NCI-H82 (cell line): ENCODE data around the gene LAMTOR5.
"Not testable (repeated sequence)": the region's sequence is repeated elsewhere in the genome, so short reads cannot be mapped to it uniquely, and the experiment has no call there.

ENCODE experiments used
- DNase-seq: peaks from one replicate; lab custom pipeline; 2025; lab: John Stamatoyannopoulos, UW

The LAMTOR5 gene

GRCh38 chr1:110426854-110427253 is 19.4 kb upstream of the LAMTOR5 start:
- DNase-seq = no peak

- no peak for DNase-seq
Measured at GRCh38 chr1:110425612-110426152, 18.2 kb upstream of the LAMTOR5 start.

GRCh38 chr1:110424699-110425611 is 17.5 kb upstream of the LAMTOR5 start:
- DNase-seq = peak; percentile 35

GRCh38 chr1:110420874-110421793 is 13.6 kb upstream of the LAMTOR5 start:
- no peak for DNase-seq

- DNase-seq = no peak
Measured at GRCh38 chr1:110420023-110420662, 12.6 kb upstream of the LAMTOR5 start.

GRCh38 chr1:110418729-110419128 is 11.2 kb upstream of the LAMTOR5 start:
- DNase-seq = no peak

GRCh38 chr1:110413045-110413444 is 5.6 kb upstream of the LAMTOR5 start:
- not testable (repeated sequence) for DNase-seq

- DNase-seq = peak; percentile 87
Measured at GRCh38 chr1:110412576-110412975, 5.1 kb upstream of the LAMTOR5 start.

GRCh38 chr1:110411173-110411735 is 3.8 kb upstream of the LAMTOR5 start:
- DNase-seq = no peak

GRCh38 chr1:110409316-110409715 is 1.8 kb upstream of the LAMTOR5 start:
- DNase-seq = no peak

- DNase-seq = no peak
Measured at GRCh38 chr1:110408488-110408887, 994 bp upstream of the LAMTOR5 start.

- not testable (repeated sequence) for DNase-seq
Measured at GRCh38 chr1:110406407-110406806, 1.1 kb downstream of the LAMTOR5 start.

GRCh38 chr1:110404401-110404800 is 3.1 kb downstream of the LAMTOR5 start:
- DNase-seq = no peak

- no peak for DNase-seq
Measured at GRCh38 chr1:110403805-110404204, 3.7 kb downstream of the LAMTOR5 start.

GRCh38 chr1:110396259-110396958 is 11.1 kb downstream of the LAMTOR5 start:
- not testable (repeated sequence) for DNase-seq

GRCh38 chr1:110394493-110394820 is 13.0 kb downstream of the LAMTOR5 start:
- DNase-seq = no peak

GRCh38 chr1:110393691-110394492 is 13.6 kb downstream of the LAMTOR5 start:
- DNase-seq = no peak

- no peak for DNase-seq
Measured at GRCh38 chr1:110393286-110393685, 14.2 kb downstream of the LAMTOR5 start.

GRCh38 chr1:110390692-110391245 is 16.7 kb downstream of the LAMTOR5 start, which contains the start of gene SLC16A4:
Gene SLC16A4, minus strand, starts transcription at chr1:110391026. Its CDS starts 1,703 bp downstream, at chr1:110389323.
- peak; percentile 41 for DNase-seq

- DNase-seq = peak; percentile 11
Measured at GRCh38 chr1:110390096-110390495, 17.4 kb downstream of the LAMTOR5 start.
